GM12878 (cell line): ENCODE results near the gene RNF130. TPM values are rescaled to one million over a fixed set of nuclear protein-coding genes. Genes with fewer than 3 reads are reported as not detected.

ENCODE experiments used
- ATAC-seq: fragments of 200-7000 bp; cut with Tn5 transposase; 3 replicates; pipeline ENCODE4 v1.9.1; 2020; ENCODE audit warnings: mild to moderate bottlenecking, moderate library complexity
- BruUV-seq: library from RNA; stranded (reverse); fragments of 400-500 nt; replicated peaks from 2 replicates; lab custom pipeline; 2021; lab: Mats Ljungman, UMichigan
- CTCF ChIA-PET: fragments of 300-600 bp; sonication (Branson Sonifier 250); formaldehyde crosslinking; extraction: SDS; loops from one replicate; lab custom pipeline; 2021; ENCODE audit warnings: inconsistent platforms; lab: Yijun Ruan, JAX
- POLR2A ChIA-PET: fragments of 350-600 bp; formaldehyde crosslinking; extraction: SDS; loops from one replicate; lab custom pipeline; 2021; ENCODE audit warnings: inconsistent platforms; lab: Charles Lee
- RAD21 ChIA-PET: fragments of 300-600 bp; sonication (Branson Sonifier 250); formaldehyde crosslinking; loops from one replicate; lab custom pipeline; 2023; ENCODE audit warnings: antibody characterized with exemption; ENCODE audit not compliant: unreplicated experiment; lab: Charles Lee
- SMC1A ChIA-PET: fragments of 300-600 bp; sonication (Branson Sonifier 250); formaldehyde crosslinking; loops from one replicate; lab custom pipeline; 2023; ENCODE audit not compliant: unreplicated experiment, uncharacterized antibody; lab: Charles Lee
- DNase-seq: peaks from one replicate; pipeline ENCODE4 v3.0.0-alpha.2; 2011; ENCODE audit warnings: low read depth, low spot score
- FAIRE-seq: peaks from 3 replicates; lab custom pipeline; 2011; peaks lifted over from hg19 to GRCh38; lab: Jason Lieb, UNC
- H2AFZ ChIP-seq: 2 replicates; pipeline ENCODE4 v1.6.0; 2011; ENCODE audit warnings: low read depth, low read length, control low read depth; ENCODE audit not compliant: control insufficient read depth
- H3K27ac ChIP-seq: 2 replicates; pipeline ENCODE4 v1.5.1; 2011; ENCODE audit warnings: control low read depth; ENCODE audit not compliant: control insufficient read depth, insufficient read depth
- H3K27me3 ChIP-seq, 2 experiments: replicated peaks in 1 of 2; 2 replicates each; pipeline versions ENCODE4 v1.6.0 to v1.6.1; 2011; ENCODE audit warnings: low read length in 1 of 2; ENCODE audit not compliant: control insufficient read depth in 2 of 2, insufficient read depth in 2 of 2
- H3K36me3 ChIP-seq, 2 experiments: 2 replicates each; pipeline ENCODE4 v1.5.1; 2011; ENCODE audit warnings: low read length in 1 of 2; ENCODE audit not compliant: control insufficient read depth in 2 of 2, insufficient read depth in 2 of 2
- H3K4me1 ChIP-seq: 2 replicates; pipeline ENCODE4 v1.6.1; 2011; ENCODE audit warnings: mild to moderate bottlenecking, low read length, moderate library complexity, mixed read lengths; ENCODE audit not compliant: control insufficient read depth, insufficient read depth
- H3K4me2 ChIP-seq: 2 replicates; pipeline ENCODE4 v1.6.0; 2011; ENCODE audit warnings: control low read depth; ENCODE audit not compliant: control insufficient read depth, insufficient read depth
- H3K4me3 ChIP-seq: fragments of 200-600 bp; sonication (generic); 2 replicates; pipeline ENCODE4 v1.5.1; 2016
- H3K79me2 ChIP-seq: 2 replicates; pipeline ENCODE4 v1.6.0; 2011; ENCODE audit warnings: low read length; ENCODE audit not compliant: control insufficient read depth, insufficient read depth
- H3K9ac ChIP-seq: 2 replicates; pipeline ENCODE4 v1.8.0; 2011; ENCODE audit warnings: low read length, control low read depth, mixed read lengths; ENCODE audit not compliant: control insufficient read depth, insufficient read depth
- H3K9me3 ChIP-seq: replicated peaks from 3 replicates; pipeline ENCODE4 v1.5.1; 2011; ENCODE audit warnings: mild to moderate bottlenecking, low read length; ENCODE audit not compliant: control insufficient read depth, insufficient read depth
- H4K20me1 ChIP-seq: 2 replicates; pipeline ENCODE4 v1.6.0; 2011; ENCODE audit not compliant: control insufficient read depth, insufficient read depth
- CBFB ChIP-seq: IDR thresholded peaks from 2 replicates; pipeline ENCODE4 v1.6.1; 2016; ENCODE audit warnings: antibody characterized with exemption, low read depth
- CHD2 ChIP-seq: IDR thresholded peaks from 2 replicates; pipeline ENCODE4 v1.6.1; 2011; ENCODE audit warnings: low read depth, low read length, improper control_type of control experiment, borderline replicate concordance
- CHD4 ChIP-seq: fragments of 200-600 bp; sonication (generic); IDR thresholded peaks from 2 replicates; pipeline ENCODE4 v1.6.1; 2016; ENCODE audit warnings: mild to moderate bottlenecking
- E2F4 ChIP-seq: IDR thresholded peaks from 2 replicates; pipeline ENCODE4 v1.6.1; 2012; ENCODE audit warnings: low read depth, low read length, improper control_type of control experiment
- EED ChIP-seq: sonication (generic); IDR thresholded peaks from 2 replicates; pipeline ENCODE4 v1.6.1; 2016; ENCODE audit warnings: antibody characterized with exemption, low read depth
- KAT2A ChIP-seq: conservative IDR thresholded peaks from 2 replicates; pipeline ENCODE4 v1.6.1; 2011; ENCODE audit warnings: low read depth, low read length; ENCODE audit not compliant: control insufficient read depth
- PAX5 ChIP-seq: IDR thresholded peaks from 2 replicates; pipeline ENCODE4 v1.6.1; 2011; ENCODE audit warnings: low read depth, low read length, borderline replicate concordance
- PML ChIP-seq: IDR thresholded peaks from 2 replicates; pipeline ENCODE4 v1.6.1; 2012; ENCODE audit warnings: low read length, inconsistent platforms
- POLR2AphosphoS2 ChIP-seq: IDR thresholded peaks from 2 replicates; pipeline ENCODE4 v1.6.1; 2011; ENCODE audit warnings: low read depth, mild to moderate bottlenecking, low read length, improper control_type of control experiment, moderate library complexity
- TCF7 ChIP-seq: IDR thresholded peaks from 2 replicates; pipeline ENCODE4 v1.6.1; 2014; ENCODE audit warnings: antibody characterized with exemption, borderline replicate concordance
- ZSCAN29 ChIP-seq: fragments of 450-650 bp; IDR thresholded peaks from 2 replicates; pipeline ENCODE4 v1.6.1; 2017; ENCODE audit warnings: mild to moderate bottlenecking, moderate library complexity
- WGBS: methylation state at CpG from one replicate; pipeline ENCODE4 v1.1.6; 2016; ENCODE audit warnings: low lambda C conversion rate; ENCODE audit not compliant: insufficient replicate concordance, insufficient coverage; ENCODE audit errors: missing lambda C conversion rate; 5-methylcytosine and 5-hydroxymethylcytosine counted together
- in situ Hi-C: fragments of 300-500 bp; cut with MboI; formaldehyde crosslinking; loops from 9 replicates; pipeline ENCODE4 v1.14.3; 2018; ENCODE audit warnings: mixed read lengths
- intact Hi-C: fragments of 100-400 bp; cut with micrococcal nuclease; formaldehyde crosslinking; loops from one replicate; pipeline ENCODE4 v1.14.2; 2022; ENCODE audit not compliant: unreplicated experiment
- polyA plus RNA-seq, 11 experiments: library from polyadenylated mRNA; depleted of rRNA in 4 of 11; unstranded in 6 of 11; stranded (reverse) in 5 of 11; fragments of >200 nt; fragmentation: Nextera tagmentation in 4 of 11; fragmentation: Illumina TruSeq in 1 of 11; extraction: Ambion mirVana in 4 of 11; extraction: Trizol in 1 of 11; gene quantifications; 1 replicate in 1 of 11; 2 replicates in 10 of 11; pipeline versions ENCODE4 v1.2.1 to v1.2.3, GENCODE V29; 2011 to 2016; ENCODE audit warnings: inconsistent platforms in 2 of 11, missing spikeins in 2 of 11, low read depth in 1 of 11
- total RNA-seq, 4 experiments: library from RNA; depleted of rRNA in 3 of 4; stranded (reverse); fragments of >200 nt in 3 of 4; fragmentation: Illumina TruSeq in 1 of 4; extraction: Trizol in 1 of 4; gene quantifications; 2 replicates each; pipeline versions ENCODE4 v1.2.1 to v1.2.3, GENCODE V29; 2013 to 2021

The RNF130 gene
- total and polyA plus RNA-seq, 10 of the 15 experiments (the other 5 are each of a cell fraction or from before 2014, with no cell fraction given) = 0.04 to 0.36 (median 0.11) TPM; not detected in 1

DNA sequence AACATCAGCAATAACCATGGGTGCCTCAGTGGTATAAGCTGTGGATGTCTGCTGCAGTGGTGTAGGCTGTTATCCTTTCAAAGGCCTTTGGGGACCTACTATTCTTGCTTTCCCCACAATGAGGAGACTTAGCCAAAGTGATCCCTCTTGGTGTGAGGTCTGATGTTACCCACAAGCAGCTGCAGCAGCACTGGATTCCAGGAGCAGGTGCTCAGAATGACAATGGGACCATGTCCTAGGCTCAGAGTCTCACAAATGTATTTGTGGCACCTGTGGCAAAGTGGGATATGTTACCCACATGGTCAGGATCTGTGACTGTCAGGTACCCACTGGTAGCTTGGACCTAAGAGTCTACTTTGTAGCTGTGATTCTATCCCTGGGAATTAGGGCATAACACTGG, 70.4 kb downstream of the RNF130 start:
- ChIA-PET CTCF (interaction anchor here (1.7 kb wide), 1 partner anchor 25 kb away, joined by 3 read pairs; no protein-coding TSS in a partner anchor), POLR2A (no interaction called here)
- Histone ChIP-seq H3K36me3 (no peaks in the 10 kb centered on the region), H3K4me2 (no peak overlapping the region), H3K9ac (no peak overlapping the region), H3K9me3 (no peaks in the 10 kb centered on the region), H2AFZ (no peak overlapping the region)
- BruUV-seq = no TSS peak
- TF ChIP-seq ZSCAN29 = no peak
- no peak for TF ChIP-seq CBFB
- TF ChIP-seq PML = no peak
- TF ChIP-seq E2F4 = no peak
- TF ChIP-seq CHD2 = no peak
- TF ChIP-seq KAT2A = no peak
- no peak for TF ChIP-seq TCF7
- TF ChIP-seq, all 136 proteins: peak for 0
- ChIA-PET RAD21 (no interaction called here), SMC1A (no interaction called here)
- H3K27me3 ChIP-seq = no peaks in the 10 kb centered on the region; a peak in 1 of 4 replicates
- intact Hi-C loops = no loop called here
- in situ Hi-C loops = no loop called here
- no peaks in the 10 kb centered on the region for H3K79me2 ChIP-seq
- H3K27ac ChIP-seq = no peak overlapping the region
- H3K4me1 ChIP-seq = no peaks in the 10 kb centered on the region
- no peak for FAIRE-seq
- no peaks in the 10 kb centered on the region for H4K20me1 ChIP-seq
- no peak for DNase-seq
- no peak overlapping the region for H3K4me3 ChIP-seq
- no peak for ATAC-seq

- H2AFZ ChIP-seq = no peak overlapping the region
- ATAC-seq (no peak), DNase-seq (no peak), FAIRE-seq (no peak)
- no TSS peak for BruUV-seq
- H3K27ac ChIP-seq = no peak overlapping the region
- no peak overlapping the region for H3K9ac ChIP-seq
- no peaks in the 10 kb centered on the region; a peak in 1 of 4 replicates for H3K27me3 ChIP-seq
- H4K20me1 ChIP-seq = no peaks in the 10 kb centered on the region
- no peak overlapping the region for H3K4me3 ChIP-seq
- intact Hi-C loops = no loop called here
- SMC1A ChIA-PET = no interaction called here
- POLR2A ChIA-PET = no interaction called here
- H3K36me3 ChIP-seq = no peaks in the 10 kb centered on the region
- no peak overlapping the region for H3K4me2 ChIP-seq
- RAD21 ChIA-PET = no interaction called here
- H3K79me2 ChIP-seq = no peaks in the 10 kb centered on the region
- TF ChIP-seq PAX5 (no peak), CHD4 (no peak), POLR2AphosphoS2 (no peak), EED (no peak)
- CTCF ChIA-PET = no interaction called here
- H3K4me1 ChIP-seq = no peaks in the 10 kb centered on the region
- H3K9me3 ChIP-seq = no peaks in the 10 kb centered on the region; the same call in 2 of the 3 replicates
- 0% methylated on average over 1 of the region's 1 CpG for WGBS
- in situ Hi-C loops = no loop called here
These were observed 73.1 kb downstream of the RNF130 start for GRCh38 chr5:179998485-179998884.
